H9 (cell line): ENCODE results near the gene CALHM3. TPM values are rescaled to one million over a fixed set of nuclear protein-coding genes. Genes with fewer than 3 reads are reported as not detected.

Experiments used
- DNase-seq: peaks from one replicate; pipeline ENCODE4 v3.0.0-alpha.2; 2017
- H2AFZ ChIP-seq: one replicate; pipeline ENCODE4 v1.6.1; 2013; ENCODE audit warnings: mild to moderate bottlenecking, low read length, control low read depth, moderate library complexity
- H2AK5ac ChIP-seq: 2 replicates; pipeline ENCODE4 v1.6.1; 2013; ENCODE audit warnings: low read length, control low read depth, mixed read lengths; ENCODE audit not compliant: insufficient read length
- H2BK120ac ChIP-seq: one replicate; pipeline ENCODE4 v1.6.1; 2013; ENCODE audit warnings: low read depth, mild to moderate bottlenecking, low read length, control low read depth, inconsistent platforms; ENCODE audit not compliant: poor library complexity, severe bottlenecking
- H2BK12ac ChIP-seq: 2 replicates; pipeline ENCODE4 v1.6.1; 2013; ENCODE audit warnings: low read length, control low read depth, mixed read lengths, low read depth; ENCODE audit not compliant: insufficient read length
- H2BK15ac ChIP-seq: 2 replicates; pipeline ENCODE4 v1.6.1; 2013; ENCODE audit warnings: low read depth, low read length, control low read depth
- H2BK20ac ChIP-seq: one replicate; pipeline ENCODE4 v1.6.1; 2013; ENCODE audit warnings: low read depth, mild to moderate bottlenecking, low read length, control low read depth, inconsistent platforms; ENCODE audit not compliant: poor library complexity, severe bottlenecking
- H2BK5ac ChIP-seq: 2 replicates; pipeline ENCODE4 v1.6.1; 2013; ENCODE audit warnings: low read length, control low read depth, mixed read lengths; ENCODE audit not compliant: insufficient read length
- H3K14ac ChIP-seq: 2 replicates; pipeline ENCODE4 v1.6.1; 2013; ENCODE audit warnings: low read length, control low read depth; ENCODE audit not compliant: insufficient read depth
- H3K18ac ChIP-seq: 2 replicates; pipeline ENCODE4 v1.6.1; 2013; ENCODE audit warnings: low read depth, mild to moderate bottlenecking, mixed read lengths, low read length, control low read depth; ENCODE audit not compliant: insufficient read length
- H3K23ac ChIP-seq: 2 replicates; pipeline ENCODE4 v1.6.1; 2013; ENCODE audit warnings: low read length, control low read depth, mixed read lengths, low read depth; ENCODE audit not compliant: insufficient read length
- H3K23me2 ChIP-seq: 2 replicates; pipeline ENCODE4 v1.6.1; 2013; ENCODE audit warnings: low read depth, mild to moderate bottlenecking, mixed read lengths, low read length, control low read depth; ENCODE audit not compliant: insufficient read length, poor library complexity, severe bottlenecking
- H3K27ac ChIP-seq: 2 replicates; pipeline ENCODE4 v1.5.1; 2013; ENCODE audit warnings: low read length, control low read depth, mixed read lengths, low read depth; ENCODE audit not compliant: insufficient read length
- H3K27me3 ChIP-seq: 2 replicates; pipeline ENCODE4 v1.6.1; 2013; ENCODE audit warnings: low read length, control low read depth, inconsistent platforms; ENCODE audit not compliant: insufficient read depth
- H3K4ac ChIP-seq: 2 replicates; pipeline ENCODE4 v1.6.1; 2013; ENCODE audit warnings: low read depth, mild to moderate bottlenecking, control low read depth, inconsistent platforms, low read length, moderate library complexity
- H3K4me1 ChIP-seq: 2 replicates; pipeline ENCODE4 v1.6.1; 2013; ENCODE audit warnings: low read length, control low read depth, inconsistent platforms; ENCODE audit not compliant: insufficient read depth
- H3K4me2 ChIP-seq: 2 replicates; pipeline ENCODE4 v1.6.1; 2013; ENCODE audit warnings: low read length, control low read depth, mixed read lengths; ENCODE audit not compliant: insufficient read length, insufficient read depth
- H3K56ac ChIP-seq: 2 replicates; pipeline ENCODE4 v1.6.1; 2013; ENCODE audit warnings: low read depth, mild to moderate bottlenecking, mixed read lengths, low read length, control low read depth; ENCODE audit not compliant: insufficient read length
- H3K79me1 ChIP-seq: 2 replicates; pipeline ENCODE4 v1.6.1; 2013; ENCODE audit warnings: low read depth, mild to moderate bottlenecking, moderate library complexity, low read length, control low read depth, inconsistent platforms; ENCODE audit not compliant: insufficient read depth, poor library complexity, severe bottlenecking
- H3K79me2 ChIP-seq: 2 replicates; pipeline ENCODE4 v1.6.1; 2013; ENCODE audit warnings: low read length, control low read depth, inconsistent platforms; ENCODE audit not compliant: insufficient read depth
- H3K9ac ChIP-seq: 2 replicates; pipeline ENCODE4 v1.6.1; 2013; ENCODE audit warnings: low read length, control low read depth, mixed read lengths; ENCODE audit not compliant: insufficient read length; ENCODE audit errors: extremely low read depth
- H3K9me3 ChIP-seq: one replicate; pipeline ENCODE4 v1.6.1; 2013; ENCODE audit warnings: low read depth, low read length, inconsistent platforms; ENCODE audit not compliant: control insufficient read depth
- H3T11ph ChIP-seq: one replicate; pipeline ENCODE4 v1.6.1; 2013; ENCODE audit warnings: mild to moderate bottlenecking, low read length, control low read depth, inconsistent platforms
- H4K20me1 ChIP-seq: one replicate; pipeline ENCODE4 v1.6.1; 2013; ENCODE audit not compliant: control insufficient read depth, insufficient read length, insufficient read depth
- H4K5ac ChIP-seq: 2 replicates; pipeline ENCODE4 v1.6.1; 2013; ENCODE audit warnings: low read depth, mild to moderate bottlenecking, mixed read lengths, low read length, control low read depth; ENCODE audit not compliant: insufficient read length
- H4K8ac ChIP-seq: replicated peaks from 2 replicates; pipeline ENCODE4 v1.6.1; 2013; ENCODE audit warnings: low read length, control low read depth, mixed read lengths, low read depth; ENCODE audit not compliant: insufficient read length
- H4K91ac ChIP-seq: 2 replicates; pipeline ENCODE4 v1.6.1; 2013; ENCODE audit warnings: low read depth, mild to moderate bottlenecking, moderate library complexity, mixed read lengths, low read length, control low read depth; ENCODE audit not compliant: insufficient read length
- H3K27ac Mint-ChIP-seq, 3 experiments: 2 replicates in 2 of 3; 3 replicates in 1 of 3; pipeline ENCODE4 v1.8.0; 2020 to 2021; ENCODE audit warnings: mixed read lengths in 3 of 3, mild to moderate bottlenecking in 1 of 3, moderate library complexity in 1 of 3
- H3K27me3 Mint-ChIP-seq: 2 replicates; pipeline ENCODE4 v1.8.0; 2021; ENCODE audit warnings: low read depth, mild to moderate bottlenecking, moderate library complexity, mixed read lengths
- H3K36me3 Mint-ChIP-seq, 3 experiments: 2 replicates in 2 of 3; 3 replicates in 1 of 3; pipeline ENCODE4 v1.8.0; 2020 to 2021; ENCODE audit warnings: low read depth in 3 of 3, mixed read lengths in 3 of 3; ENCODE audit not compliant: insufficient read depth in 1 of 3
- H3K4me1 Mint-ChIP-seq, 2 experiments: 2 replicates each; pipeline ENCODE4 v1.8.0; 2020; ENCODE audit warnings: mixed read lengths in 2 of 2
- H3K4me3 Mint-ChIP-seq, 2 experiments: 2 replicates in 1 of 2; 3 replicates in 1 of 2; pipeline ENCODE4 v1.8.0; 2020 to 2021; ENCODE audit warnings: mild to moderate bottlenecking in 2 of 2, mixed read lengths in 2 of 2, moderate library complexity in 1 of 2
- H3K9me3 Mint-ChIP-seq, 2 experiments: 2 replicates in 1 of 2; 3 replicates in 1 of 2; pipeline ENCODE4 v1.8.0; 2020; ENCODE audit warnings: mild to moderate bottlenecking in 2 of 2, mixed read lengths in 2 of 2, moderate library complexity in 1 of 2
- WGBS: extraction: QIAGEN DNeasy Blood & Tissue Kit; methylation state at CpG from one replicate; pipeline ENCODE4 v1.1.7; 2013; ENCODE audit warnings: missing lambda C conversion rate, low lambda C conversion rate, mixed read lengths; ENCODE audit not compliant: insufficient read length; ENCODE audit errors: extremely low coverage; 5-methylcytosine and 5-hydroxymethylcytosine counted together
- total RNA-seq: library from RNA; stranded (reverse); gene quantifications from 2 replicates; pipeline ENCODE4 v1.2.1, GENCODE V29; 2021
- TF ChIP-seq, protein P1 (sequence below): fragments of 200-600 bp; sonication (generic); conservative IDR thresholded peaks from 3 replicates; pipeline ENCODE4 v1.8.0; 2021; ENCODE audit warnings: antibody characterized with exemption, mild to moderate bottlenecking

The CALHM3 gene
- total RNA-seq, 1 experiment from 2014 or later, result not detected

DNA sequence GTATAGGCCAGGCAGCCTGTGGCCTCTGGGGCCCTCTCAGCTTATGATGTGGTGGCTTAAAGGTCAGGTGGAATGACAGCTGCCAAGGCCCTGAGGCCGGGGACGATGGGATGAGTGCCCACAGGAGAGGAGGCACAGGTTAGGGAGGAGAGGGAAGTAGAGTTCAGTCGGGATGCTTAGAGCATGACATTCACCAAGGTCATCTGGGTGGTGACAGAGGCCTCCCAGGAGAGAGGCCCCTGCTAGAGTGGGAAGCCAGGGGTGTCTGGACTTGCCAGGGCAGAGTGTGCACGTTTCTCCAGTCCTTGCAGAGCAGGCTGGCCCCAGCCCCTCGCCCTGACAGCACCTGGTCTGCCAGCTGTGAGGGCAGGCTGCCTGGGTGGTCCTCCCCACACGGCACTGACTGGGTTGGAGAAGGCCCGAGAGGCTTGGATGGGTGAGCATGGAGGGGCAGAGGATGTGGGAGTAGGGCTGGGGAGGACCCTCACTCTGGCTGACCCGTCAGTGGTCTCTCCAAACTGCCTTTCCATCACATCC is 21.8 kb downstream of the CALHM3 start:
- DNase-seq, result no peak
- Histone ChIP-seq H3T11ph (no peak overlapping the region), H3K23me2 (no peaks in the 10 kb centered on the region), H2BK12ac (no peak overlapping the region), H2AK5ac (no peak overlapping the region), H2AFZ (no peak overlapping the region), H4K20me1 (no peaks in the 10 kb centered on the region), H3K9me3 (no peaks in the 10 kb centered on the region), H4K5ac (no peak overlapping the region), H3K79me1 (no peaks in the 10 kb centered on the region), H3K23ac (no peak overlapping the region), H3K14ac (no peak overlapping the region), H3K56ac (no peak overlapping the region), H3K27ac (no peak overlapping the region), H2BK20ac (no peak overlapping the region), H2BK120ac (no peak overlapping the region), H3K9ac (no peak overlapping the region), H3K4me2 (no peak overlapping the region), H3K79me2 (no peaks in the 10 kb centered on the region), H3K4me1 (no peaks in the 10 kb centered on the region; the same call in 1 of the 2 replicates), H4K8ac (no peak overlapping the region), H2BK15ac (no peak overlapping the region), H4K91ac (no peak overlapping the region), H3K18ac (no peak overlapping the region), H3K4ac (no peak overlapping the region), H3K27me3 (no peaks in the 10 kb centered on the region), H2BK5ac (no peak overlapping the region)
- Mint-ChIP-seq H3K27me3 (no peaks in the 10 kb centered on the region; the same call in 1 of the 2 replicates), H3K9me3 (no peaks in the 10 kb centered on the region), H3K36me3 (no peaks in the 10 kb centered on the region), H3K27ac (no peak overlapping the region), H3K4me3 (no peak overlapping the region), H3K4me1 (peaks cover 4 to 13% of the 10 kb centered on the region in 2 experiments)
- no CpG with 5 or more reads among the region's 8 CpGs for WGBS
- TF ChIP-seq, protein P1, sequence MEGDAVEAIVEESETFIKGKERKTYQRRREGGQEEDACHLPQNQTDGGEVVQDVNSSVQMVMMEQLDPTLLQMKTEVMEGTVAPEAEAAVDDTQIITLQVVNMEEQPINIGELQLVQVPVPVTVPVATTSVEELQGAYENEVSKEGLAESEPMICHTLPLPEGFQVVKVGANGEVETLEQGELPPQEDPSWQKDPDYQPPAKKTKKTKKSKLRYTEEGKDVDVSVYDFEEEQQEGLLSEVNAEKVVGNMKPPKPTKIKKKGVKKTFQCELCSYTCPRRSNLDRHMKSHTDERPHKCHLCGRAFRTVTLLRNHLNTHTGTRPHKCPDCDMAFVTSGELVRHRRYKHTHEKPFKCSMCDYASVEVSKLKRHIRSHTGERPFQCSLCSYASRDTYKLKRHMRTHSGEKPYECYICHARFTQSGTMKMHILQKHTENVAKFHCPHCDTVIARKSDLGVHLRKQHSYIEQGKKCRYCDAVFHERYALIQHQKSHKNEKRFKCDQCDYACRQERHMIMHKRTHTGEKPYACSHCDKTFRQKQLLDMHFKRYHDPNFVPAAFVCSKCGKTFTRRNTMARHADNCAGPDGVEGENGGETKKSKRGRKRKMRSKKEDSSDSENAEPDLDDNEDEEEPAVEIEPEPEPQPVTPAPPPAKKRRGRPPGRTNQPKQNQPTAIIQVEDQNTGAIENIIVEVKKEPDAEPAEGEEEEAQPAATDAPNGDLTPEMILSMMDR, result no peak
